T1000 (cell line): Measurements from ENCODE around the gene CAMKMT.

Experiments
- DNase-seq: peaks from one replicate; lab custom pipeline; 2025; ENCODE audit warnings: mixed read lengths; lab: John Stamatoyannopoulos, UW

The CAMKMT gene

DNA sequence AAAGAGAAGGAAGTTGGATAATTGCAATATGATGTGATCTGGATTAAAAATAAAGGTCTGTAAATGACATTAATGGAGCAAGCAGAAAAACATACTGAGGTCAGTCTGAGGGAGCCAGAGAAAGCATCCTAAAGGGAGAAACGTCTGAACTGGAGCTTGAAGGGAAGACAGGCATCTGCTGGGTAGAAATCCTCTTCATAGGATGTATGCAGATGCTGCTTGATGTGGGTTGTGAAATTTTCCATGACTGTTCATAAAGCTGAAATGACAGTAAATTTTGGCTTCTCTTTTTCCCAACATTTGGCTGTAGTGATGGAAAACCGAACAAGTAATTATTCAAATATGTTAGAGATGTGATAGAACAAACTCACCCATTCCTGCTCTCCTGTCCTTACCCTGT lies 287.6 kb downstream of the CAMKMT start:
- DNase-seq, result no peak

DNA sequence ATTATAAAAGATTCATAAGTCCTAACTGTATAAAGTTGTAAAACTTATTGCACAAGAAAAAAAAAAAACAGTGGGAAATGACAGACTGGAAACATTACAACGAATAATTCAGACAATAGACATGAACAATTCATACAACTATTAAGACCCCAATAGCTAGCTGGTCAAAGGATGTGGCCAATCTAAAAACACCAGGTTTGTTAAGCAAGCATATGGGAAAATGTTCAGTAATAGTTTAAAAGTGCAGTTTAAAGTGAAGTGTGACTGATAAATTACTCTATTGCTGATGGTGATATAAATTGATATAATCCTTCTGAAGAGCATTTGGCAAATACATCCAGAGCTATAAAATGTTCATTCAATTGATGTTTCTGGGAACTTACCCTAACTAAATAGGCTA lies 289.0 kb downstream of the CAMKMT start:
- no peak for DNase-seq

DNA sequence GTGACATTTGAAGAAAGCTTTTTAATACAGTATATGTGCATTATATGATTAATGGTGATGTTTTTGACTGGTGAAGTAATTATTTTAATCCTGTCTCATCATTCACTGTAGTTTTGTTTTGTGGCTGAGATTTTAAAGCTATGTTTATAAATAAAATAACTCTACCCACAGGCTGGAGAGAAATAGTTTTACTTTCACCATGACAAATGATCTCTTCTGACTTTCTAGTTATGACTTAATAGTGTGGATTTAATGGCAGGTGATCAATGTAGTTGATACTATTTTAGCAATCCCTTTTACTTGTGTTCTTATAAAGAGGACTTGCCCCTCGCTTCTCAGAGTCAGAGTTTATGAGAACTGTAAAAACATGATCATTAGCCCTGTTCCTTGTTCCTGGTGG lies 290.2 kb downstream of the CAMKMT start:
- no peak for DNase-seq

DNA sequence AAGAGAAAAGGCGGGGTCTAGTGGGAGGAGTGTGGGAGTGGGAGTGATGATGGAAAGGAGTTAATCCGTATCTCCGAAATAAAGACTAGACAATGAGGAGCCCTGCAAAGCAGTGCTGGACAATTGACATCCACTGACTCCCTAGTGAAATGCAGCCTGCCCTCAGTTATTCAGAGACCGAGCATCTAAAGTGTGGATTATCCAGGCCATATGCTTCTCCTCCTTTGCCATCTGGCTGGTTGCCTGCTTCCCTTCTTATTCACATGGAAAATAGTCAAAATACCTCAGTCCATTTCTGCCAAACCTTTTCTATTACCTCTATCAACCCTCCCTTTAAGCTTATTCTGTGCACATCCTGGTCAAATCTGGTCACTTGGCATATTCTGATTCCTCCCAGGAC lies 291.0 kb downstream of the CAMKMT start:
- no peak for DNase-seq

DNA sequence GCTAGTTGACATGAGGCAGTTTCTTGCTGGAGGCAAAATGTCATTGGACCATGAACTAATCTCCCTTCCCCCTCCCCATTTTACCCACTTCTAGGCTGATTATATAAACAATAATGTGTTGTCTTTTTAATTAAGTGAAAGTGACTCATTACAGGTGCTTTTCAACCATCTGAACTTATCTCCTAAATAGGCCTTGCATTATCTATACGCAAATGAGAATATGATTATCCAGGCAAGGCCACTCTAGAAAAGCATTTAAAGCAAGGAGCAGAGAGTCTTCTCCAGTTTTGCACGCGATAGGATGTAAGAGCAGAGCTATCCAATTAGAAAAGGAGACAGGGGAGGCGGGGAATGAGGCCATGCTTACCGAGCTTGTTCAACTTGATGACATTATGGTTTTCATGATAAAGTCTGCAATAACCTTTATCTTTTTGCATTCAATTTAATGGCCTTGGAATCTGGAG lies 293.7 kb downstream of the CAMKMT start:
- DNase-seq, result no peak

DNA sequence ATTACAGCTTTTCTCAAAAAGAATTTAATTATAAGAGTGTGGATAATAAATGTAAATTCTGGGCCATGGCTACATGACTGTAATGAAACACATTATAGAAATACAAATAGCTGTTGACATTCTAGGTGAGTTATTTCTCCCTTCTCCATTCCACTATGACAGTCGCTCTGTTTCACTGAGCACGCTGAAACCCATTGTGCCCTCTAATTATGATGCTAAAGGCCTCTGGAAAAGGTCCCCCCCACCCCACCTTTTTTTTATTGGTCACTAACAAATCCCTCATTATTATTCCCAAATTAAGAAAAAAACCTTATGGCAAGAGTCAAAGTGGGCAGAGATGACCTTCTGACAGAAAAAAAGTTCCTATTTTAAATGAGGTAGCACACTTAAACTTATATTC lies 294.7 kb downstream of the CAMKMT start:
- no peak for DNase-seq

DNA sequence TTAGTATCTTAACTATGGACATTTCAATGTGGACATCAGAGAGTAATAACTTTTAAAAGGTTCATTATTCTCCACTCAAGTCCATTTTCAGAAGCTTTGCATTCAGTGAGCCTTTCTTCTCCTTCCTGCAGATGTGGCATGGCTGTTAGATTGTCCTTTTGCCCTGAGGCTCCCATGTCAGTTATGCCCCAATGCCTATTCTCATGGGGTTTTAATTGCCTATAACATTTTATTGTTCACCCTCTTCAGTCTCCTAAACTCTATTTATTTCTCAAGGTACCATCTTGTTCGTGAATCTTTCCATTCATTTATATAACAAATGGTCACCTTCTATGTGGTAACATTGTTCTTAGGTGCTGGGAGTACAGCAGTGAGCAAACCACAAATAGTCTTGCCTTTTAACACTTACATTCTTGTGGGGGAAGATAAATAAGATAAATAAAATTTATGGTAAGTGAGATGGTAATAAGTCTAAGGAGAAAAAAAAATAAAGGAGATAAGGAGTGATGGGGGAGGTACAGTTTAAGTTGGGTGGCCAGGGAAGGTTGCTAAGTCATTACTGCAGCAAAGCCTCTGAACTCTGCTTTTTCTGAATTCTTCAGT lies 301.8 kb downstream of the CAMKMT start:
- no peak for DNase-seq

DNA sequence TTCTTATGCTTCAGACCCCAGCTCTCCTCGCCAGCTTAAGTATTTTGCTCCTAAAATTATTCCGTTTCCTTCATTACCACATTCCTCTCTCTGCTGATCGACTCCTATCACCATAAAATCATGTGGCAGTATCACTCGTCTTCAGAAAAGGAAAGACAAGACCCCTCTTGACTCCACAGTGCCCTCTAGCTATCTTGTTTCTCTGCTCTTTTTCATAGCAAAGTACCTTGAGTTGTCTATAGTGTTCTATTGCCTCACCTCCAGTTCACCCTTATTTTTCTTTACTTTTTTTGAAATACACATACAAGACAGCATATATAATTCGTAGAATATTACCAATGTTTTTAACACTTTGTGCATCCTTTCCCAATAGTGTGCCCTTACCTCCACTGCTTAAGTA lies 306.6 kb downstream of the CAMKMT start:
- no peak for DNase-seq

DNA sequence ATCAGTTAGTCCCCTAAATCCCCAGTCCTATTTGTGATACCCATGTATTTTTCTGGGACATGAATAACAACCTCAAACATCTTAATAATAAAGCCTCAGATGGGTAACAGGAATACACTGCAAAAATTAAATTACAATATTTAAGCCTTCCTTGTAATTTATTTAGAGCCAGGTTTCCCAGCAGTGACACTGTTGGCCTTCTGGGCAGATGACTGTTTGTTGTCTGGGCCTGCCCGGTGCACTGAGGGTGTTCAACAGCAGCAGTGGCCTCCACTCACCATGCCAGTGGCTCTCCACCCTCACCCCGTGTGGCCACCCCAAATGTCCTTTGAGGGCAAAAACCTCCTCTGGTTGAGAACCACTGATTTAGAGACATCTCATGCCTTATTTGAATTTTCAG lies 309.5 kb downstream of the CAMKMT start:
- no peak for DNase-seq

DNA sequence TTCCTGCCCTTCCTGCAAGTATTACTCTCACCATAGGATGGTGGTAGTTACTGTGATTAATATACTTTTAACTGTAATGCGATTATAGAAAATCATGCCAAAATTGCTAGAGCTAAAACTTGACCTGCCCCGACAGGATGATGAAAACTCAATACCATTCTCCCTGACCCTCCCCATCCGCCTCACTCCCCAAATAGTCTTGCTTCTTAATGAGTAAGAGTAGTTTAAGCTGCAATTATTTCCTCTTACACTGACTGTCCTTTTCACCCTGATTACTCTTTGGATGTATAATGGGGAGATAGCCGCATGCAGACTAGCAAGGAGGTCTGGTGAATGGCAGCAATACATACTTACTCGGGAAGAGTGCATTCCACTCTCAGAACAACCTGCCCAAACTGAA lies 310.2 kb downstream of the CAMKMT start:
- DNase-seq, result no peak

DNA sequence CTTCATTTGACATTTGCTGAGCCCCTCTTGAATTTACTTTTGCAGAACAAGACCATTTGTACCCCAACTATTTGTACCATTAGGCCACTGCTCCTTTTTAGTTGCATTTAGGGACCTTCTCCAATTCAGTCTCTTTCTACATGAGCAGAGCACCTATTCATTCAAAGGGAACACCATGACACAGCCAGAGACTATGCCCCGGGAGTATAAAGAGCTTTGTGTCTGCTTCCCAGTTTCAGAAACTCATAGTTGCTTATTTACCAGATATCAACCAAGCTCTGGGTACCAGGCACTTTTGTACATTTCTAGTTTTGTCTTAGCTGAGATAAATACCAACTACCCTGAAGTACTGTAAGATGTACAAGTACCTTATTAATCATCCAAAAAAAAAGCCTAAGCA lies 310.7 kb downstream of the CAMKMT start:
- DNase-seq, result no peak

DNA sequence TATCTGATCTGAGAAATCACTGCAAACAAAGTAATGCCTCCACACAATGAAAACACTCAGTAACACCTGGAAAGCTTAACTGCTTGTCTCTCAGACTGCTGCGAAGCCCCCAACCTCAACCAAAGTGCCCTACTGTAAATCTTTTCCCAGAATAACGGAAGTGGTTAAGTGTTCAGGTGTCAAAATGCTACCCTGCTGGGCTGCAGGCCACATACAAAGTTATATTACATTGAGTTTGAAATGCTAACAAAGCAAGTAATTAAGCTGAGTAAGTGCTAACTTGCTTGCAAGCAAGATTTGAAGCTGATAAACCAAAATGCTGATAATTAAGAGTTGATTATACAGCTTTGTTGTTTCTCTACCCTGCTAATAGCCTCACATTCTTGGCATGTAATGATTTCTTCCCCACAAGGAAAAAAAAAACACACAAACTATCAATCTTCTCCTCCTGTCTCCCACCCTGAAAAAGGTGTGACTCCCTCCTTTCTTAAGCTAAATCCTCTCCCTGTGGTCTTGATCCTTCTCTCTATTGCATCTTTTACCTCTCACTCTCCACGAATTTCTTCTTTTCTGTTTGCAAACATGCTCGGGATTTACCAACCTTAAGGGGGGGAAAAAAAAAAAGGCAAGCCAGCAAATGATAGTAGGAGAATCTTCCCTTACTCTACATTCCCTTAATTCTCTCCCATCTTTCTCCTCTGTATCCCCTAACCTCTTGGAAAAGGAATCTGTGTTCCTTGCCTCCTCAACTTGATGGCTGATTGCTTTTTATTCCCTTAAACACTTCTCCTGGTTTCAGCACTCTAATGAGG lies 312.9 kb downstream of the CAMKMT start:
- DNase-seq, result no peak

DNA sequence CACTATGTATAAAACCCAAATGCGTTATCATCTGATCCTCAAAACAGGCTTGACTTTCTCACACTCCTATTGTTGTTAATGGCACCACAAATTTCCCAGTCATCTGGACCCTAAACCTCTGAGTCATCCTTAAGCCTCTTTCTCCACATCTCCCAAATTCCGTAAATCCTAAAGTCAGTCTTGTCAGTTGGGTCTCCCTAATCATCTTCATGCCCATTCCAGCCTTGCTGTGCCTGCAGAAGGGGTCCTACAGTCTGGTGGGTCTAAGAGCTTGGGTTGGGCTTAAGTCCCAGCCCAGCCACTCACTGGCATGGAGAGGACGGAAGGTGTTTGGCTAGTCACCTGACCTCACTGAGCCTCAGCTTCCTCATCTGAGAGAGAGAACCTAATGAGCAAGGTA lies 314.6 kb downstream of the CAMKMT start:
- no peak for DNase-seq

DNA sequence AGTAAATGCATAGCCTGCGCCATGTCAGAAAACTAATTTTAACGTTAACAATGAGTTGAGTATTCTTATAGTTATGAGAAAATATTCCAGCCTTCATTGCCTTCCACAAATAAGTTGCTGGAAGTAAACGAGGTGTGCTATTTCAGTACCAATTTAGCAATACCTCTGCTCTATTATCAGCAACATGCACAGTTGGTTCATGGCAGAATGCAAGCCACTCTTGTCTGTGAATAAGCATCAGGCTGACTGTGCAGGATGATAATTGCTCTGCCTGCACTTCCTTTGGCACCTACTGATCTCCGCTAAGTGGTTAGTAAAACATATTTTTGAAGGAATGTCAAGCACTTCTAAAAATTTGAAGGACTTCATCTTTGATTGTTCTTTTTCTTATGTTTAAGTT lies 317.8 kb downstream of the CAMKMT start:
- DNase-seq, result no peak

DNA sequence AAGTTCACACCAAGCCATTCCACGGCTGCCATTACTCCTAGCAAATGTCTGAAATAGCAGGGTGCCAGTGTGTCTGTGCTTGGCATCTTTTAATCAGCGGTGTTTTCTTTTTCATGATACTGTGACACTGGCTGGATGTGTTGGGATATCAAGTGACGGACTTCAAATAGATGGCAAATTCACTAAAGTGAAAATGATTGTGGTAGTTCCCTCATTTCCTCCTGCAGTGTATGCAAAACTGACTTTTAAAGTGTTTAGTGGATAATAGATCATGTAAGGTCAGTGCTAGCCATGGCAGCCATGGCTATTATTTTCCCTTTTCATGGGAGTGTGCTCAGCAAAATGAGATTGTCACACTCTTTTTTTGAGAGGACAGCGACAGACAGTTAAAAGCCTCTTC lies 318.2 kb downstream of the CAMKMT start:
- DNase-seq, result no peak

DNA sequence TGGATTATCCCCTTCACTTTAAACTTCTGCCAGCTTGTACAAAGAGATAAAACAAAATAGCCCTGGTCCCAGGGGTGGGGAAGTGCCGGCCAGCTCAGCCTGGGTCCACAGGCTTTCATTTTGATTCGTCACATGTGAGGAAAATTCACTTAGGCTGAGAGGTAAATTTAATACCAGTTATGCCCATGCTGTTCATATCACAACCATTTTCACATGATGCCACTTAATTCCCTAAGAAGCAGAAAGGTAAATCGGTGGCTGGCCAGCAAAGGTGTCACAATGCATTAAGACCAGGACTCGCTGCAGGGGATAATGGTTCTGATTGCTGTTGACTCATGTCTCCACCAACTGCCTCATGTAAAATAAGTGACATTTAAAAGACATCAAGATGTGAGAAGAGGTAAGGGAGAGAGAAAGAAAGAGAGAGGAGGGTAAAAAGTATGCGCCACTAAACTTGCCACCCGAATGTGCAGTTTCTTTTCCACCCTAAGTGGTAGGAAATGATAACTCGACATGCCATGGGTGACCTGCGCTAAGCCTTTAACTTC lies 318.8 kb downstream of the CAMKMT start:
- no peak for DNase-seq

DNA sequence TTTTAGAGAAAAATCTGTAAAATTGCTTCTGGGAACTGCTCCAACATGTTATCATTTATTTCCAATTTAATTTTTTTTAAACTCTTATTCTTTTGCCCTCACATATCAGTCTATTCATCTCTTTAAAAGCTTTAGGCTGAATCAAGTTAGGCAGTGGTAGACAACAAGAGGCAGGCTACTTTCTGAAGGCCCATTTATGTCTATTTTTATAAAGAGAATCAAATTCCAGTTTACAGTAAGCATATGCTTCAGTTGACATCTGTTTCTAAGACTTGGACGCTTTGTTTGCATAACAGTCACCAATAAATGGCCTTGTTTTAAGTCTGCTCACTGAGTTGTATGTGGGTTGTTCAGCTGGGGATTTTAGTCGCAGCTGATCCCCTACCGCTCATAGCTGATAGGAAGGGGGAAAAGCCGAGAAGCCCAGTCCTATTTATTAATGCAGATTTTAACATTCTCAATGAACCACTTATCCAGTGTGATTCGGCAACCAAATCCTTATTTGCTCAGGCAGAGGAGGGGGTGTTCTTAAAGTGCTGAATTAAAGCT lies 319.3 kb downstream of the CAMKMT start:
- no peak for DNase-seq

DNA sequence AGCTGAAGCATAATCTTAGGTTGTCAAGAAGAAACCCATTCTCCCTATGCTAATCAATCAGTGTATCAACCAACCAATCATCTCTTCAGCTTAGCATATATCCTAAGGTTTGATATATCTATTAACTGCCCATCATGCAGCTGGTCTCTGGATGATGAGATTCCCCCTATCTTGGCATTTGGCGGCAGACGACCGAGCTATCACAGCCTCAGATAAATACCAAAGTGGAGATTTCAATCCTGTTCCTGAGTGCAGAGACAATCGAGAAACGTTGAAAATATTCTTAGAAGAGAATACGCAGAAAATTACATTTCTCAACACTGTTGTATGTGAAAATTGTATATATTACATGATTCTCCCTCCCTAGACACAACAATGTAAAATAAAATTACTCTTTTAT lies 320.7 kb downstream of the CAMKMT start:
- DNase-seq, result no peak

DNA sequence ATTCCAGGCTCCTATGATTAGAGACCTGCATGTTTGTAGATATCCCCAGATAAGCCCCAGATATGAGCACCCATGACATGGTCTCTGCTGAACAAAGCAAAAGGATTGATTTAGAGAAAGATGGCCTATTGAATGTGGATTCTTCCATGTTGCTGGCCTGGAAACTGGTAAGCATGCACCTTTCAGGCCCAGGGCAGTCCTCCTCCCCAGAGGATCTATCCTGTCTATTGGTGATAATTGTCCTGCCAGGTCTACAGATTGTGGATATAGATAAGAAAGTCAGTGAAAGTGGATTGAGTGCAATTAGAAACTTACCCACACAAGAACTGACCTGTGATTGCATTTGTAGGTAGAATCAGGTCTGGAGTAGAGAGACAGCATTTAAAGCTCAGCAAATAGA lies 322.8 kb downstream of the CAMKMT start:
- DNase-seq, result no peak

DNA sequence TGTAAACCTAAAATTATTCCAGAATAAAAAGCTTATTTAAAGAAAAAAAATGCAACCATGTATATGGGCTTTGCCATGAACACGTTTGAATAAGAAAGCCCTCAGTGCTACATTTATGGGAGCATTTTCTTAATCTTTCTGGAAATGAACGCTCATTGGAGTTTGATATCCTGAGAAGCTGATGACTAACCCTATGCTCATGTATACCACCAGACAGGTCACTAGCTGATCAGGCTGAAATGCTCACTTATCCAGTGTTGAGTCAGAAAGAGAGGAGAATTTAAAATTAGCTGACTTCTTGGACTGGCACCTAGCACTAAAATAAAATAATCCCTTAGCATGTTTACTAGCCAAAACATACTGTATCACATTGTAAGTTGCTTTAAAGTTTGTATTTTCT lies 324.8 kb downstream of the CAMKMT start:
- no peak for DNase-seq

DNA sequence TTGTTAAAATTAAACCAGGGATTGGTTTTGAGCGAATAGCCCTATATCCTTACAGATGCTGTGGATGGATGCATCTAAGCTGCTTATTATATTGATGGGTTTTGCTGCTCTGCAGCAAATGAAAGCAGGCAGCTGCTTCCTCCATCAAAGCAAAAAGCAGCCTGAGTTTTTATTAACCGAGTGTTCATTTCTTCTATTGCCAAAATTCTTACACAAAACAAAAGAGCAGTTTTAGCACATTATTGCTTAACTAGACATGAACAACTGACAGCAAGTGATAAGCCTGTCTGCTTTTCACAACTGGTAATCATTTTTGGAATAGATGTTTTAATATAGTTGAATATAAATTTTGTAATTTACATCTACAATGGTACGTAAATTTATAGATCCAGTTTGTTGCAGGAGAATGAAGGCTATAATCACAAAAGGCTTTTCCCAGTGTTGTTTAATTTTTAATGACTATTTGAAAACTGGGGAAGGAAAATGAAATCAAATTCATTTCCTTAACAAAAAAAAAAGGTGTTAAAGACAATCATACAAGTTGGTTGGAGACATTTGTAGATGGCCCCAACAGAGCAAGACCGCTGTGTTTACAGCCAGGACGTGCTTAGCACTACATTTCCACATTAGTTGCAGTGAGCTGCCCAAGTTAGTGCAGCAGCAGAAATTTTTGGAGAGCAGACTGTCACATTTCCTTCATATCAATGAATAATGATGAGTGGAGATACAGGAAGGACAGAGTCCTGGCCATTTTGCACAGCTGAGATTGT lies 326.1 kb downstream of the CAMKMT start:
- no peak for DNase-seq

DNA sequence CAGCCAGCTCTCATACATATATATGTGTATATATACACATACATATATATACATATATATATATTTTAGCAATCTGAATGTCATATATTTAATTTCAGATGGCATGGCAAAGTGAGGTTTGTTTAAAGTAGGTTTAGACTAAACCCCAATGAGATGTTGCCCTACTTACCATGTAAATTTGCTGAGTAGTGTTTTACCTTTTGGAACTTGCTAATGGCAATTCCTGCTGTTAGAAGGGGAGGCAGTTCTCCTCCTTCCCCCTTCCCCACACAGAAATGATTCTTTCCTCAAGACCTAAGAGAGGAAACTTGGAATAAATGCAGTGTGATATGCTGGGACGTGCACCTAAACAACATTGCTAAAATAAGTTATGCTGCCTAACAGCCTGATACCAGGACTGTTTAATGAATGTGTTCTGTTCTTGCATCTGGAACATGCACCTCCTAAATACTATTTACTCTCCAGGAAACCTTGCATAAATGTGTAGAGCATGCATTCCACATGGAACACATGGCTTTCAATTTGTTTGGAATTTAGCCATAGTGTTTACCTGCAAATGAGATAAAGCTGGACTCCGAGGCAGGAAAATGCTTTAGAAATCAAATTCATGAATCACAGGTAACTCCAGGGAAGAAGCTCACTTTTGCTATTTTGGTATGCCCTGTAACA lies 326.8 kb downstream of the CAMKMT start:
- DNase-seq, result no peak
